K562 (cell line): ENCODE results near the gene PUM1. TPM values are rescaled to one million over a fixed set of nuclear protein-coding genes. Genes with fewer than 3 reads are reported as not detected.
A peak's percentile ranks its signal among the peaks of the same experiment; 100 is the strongest.

Source experiments
- GABPA ChIP-seq: fragments of 200-800 bp; sonication (Bioruptor generic); conservative IDR thresholded peaks from 2 replicates; pipeline ENCODE4 v1.6.1; 2016; ENCODE audit warnings: low read depth, missing genetic modification characterization, missing compliant biosample characterization
- IFI16 ChIP-seq: fragments of 250-450 bp; sonication (Bioruptor Pico); IDR thresholded peaks from 2 replicates; pipeline ENCODE4 v2.1.2; 2022; ENCODE audit warnings: mild to moderate bottlenecking, inconsistent platforms
- IRF2 ChIP-seq: sonication (generic); formaldehyde crosslinking; IDR thresholded peaks from 2 replicates; pipeline ENCODE4 v1.8.1; 2022; ENCODE audit warnings: mild to moderate bottlenecking, missing genetic modification reagents
- JUN ChIP-seq, 2 experiments: sonication (generic) in 1 of 2; formaldehyde crosslinking in 1 of 2; IDR thresholded peaks; 2 replicates each; pipeline versions ENCODE4 v1.6.1 to v1.8.0; 2012 to 2022; ENCODE audit warnings: borderline replicate concordance in 2 of 2, mild to moderate bottlenecking in 2 of 2, improper control_type of control experiment in 1 of 2, low read depth in 1 of 2, low read length in 1 of 2, missing genetic modification reagents in 1 of 2
- KAT7 ChIP-seq: sonication (generic); formaldehyde crosslinking; IDR thresholded peaks from 2 replicates; pipeline ENCODE4 v1.8.0; 2022; ENCODE audit warnings: missing genetic modification reagents, mild to moderate bottlenecking, borderline replicate concordance
- POLR2B ChIP-seq: fragments of 450-650 bp; IDR thresholded peaks from 2 replicates; pipeline ENCODE4 v1.6.1; 2018; ENCODE audit warnings: low read depth; ENCODE audit not compliant: partially characterized antibody
- SMAD1 ChIP-seq: fragments of 150-350 bp; IDR thresholded peaks from 2 replicates; pipeline ENCODE4 v1.6.1; 2014; ENCODE audit warnings: low read length, low read depth; ENCODE audit not compliant: partially characterized antibody
- SMAD3 ChIP-seq: fragments of 450-650 bp; formaldehyde crosslinking; conservative IDR thresholded peaks from 2 replicates; pipeline ENCODE4 v1.4.0; 2020; ENCODE audit warnings: mild to moderate bottlenecking
- TCFL5 ChIP-seq: fragments of 250-450 bp; sonication (Bioruptor Pico); conservative IDR thresholded peaks from 2 replicates; pipeline ENCODE4 v1.6.1; 2021; ENCODE audit warnings: mild to moderate bottlenecking, moderate library complexity, matching md5 sums
- TOE1 ChIP-seq, 2 experiments: fragments of 450-650 bp in 1 of 2; sonication (generic) in 1 of 2; formaldehyde crosslinking in 1 of 2; IDR thresholded peaks; 2 replicates each; pipeline versions ENCODE4 v1.7.1 to v1.8.0; 2016 to 2022; ENCODE audit warnings: borderline replicate concordance in 2 of 2, mild to moderate bottlenecking in 2 of 2, antibody characterized with exemption in 1 of 2, inconsistent platforms in 1 of 2, low read depth in 1 of 2, missing genetic modification reagents in 1 of 2, moderate library complexity in 1 of 2
- TSC22D4 ChIP-seq: fragments of 450-650 bp; IDR thresholded peaks from 2 replicates; pipeline ENCODE4 v1.6.1; 2016; ENCODE audit warnings: missing genetic modification characterization, missing biosample characterization, control low read depth
- YY1 ChIP-seq, 3 experiments: IDR thresholded peaks; 2 replicates each; pipeline ENCODE4 v1.6.1; 2011; ENCODE audit warnings: low read length in 2 of 3, mild to moderate bottlenecking in 2 of 3, moderate library complexity in 2 of 3, borderline replicate concordance in 1 of 3, control low read depth in 1 of 3, low read depth in 1 of 3; ENCODE audit not compliant: insufficient read depth in 3 of 3, insufficient replicate concordance in 2 of 3, control insufficient read depth in 1 of 3, insufficient read length in 1 of 3; ENCODE audit errors: extremely low read depth in 1 of 3
- ZNF197 ChIP-seq: fragments of 200-800 bp; sonication (Bioruptor generic); IDR thresholded peaks from 2 replicates; pipeline ENCODE4 v1.6.1; 2016; ENCODE audit warnings: low read depth, missing genetic modification characterization, missing compliant biosample characterization
- polyA plus RNA-seq, 8 experiments: library from polyadenylated mRNA; depleted of rRNA in 4 of 8; stranded (reverse) in 5 of 8; unstranded in 3 of 8; fragments of >200 nt; fragmentation: Nextera tagmentation in 2 of 8; fragmentation: Illumina TruSeq in 1 of 8; extraction: Ambion mirVana in 2 of 8; extraction: Trizol in 1 of 8; gene quantifications; 2 replicates each; pipeline versions ENCODE4 v1.2.1 to v1.2.3, GENCODE V29; 2011 to 2014; ENCODE audit warnings: inconsistent platforms in 1 of 8, missing spikeins in 1 of 8
- total RNA-seq, 7 experiments: library from RNA; depleted of rRNA in 6 of 7; stranded (reverse); fragments of >200 nt in 6 of 7; fragmentation: Illumina TruSeq in 2 of 7; extraction: Trizol in 2 of 7; gene quantifications; 2 replicates each; pipeline versions ENCODE4 v1.2.1 to v1.2.3, GENCODE V29; 2011 to 2021; ENCODE audit warnings: low replicate concordance in 1 of 7
- TF ChIP-seq, protein P1 (sequence below): fragments of 200-800 bp; sonication (Bioruptor generic); IDR thresholded peaks from 2 replicates; pipeline ENCODE4 v1.6.1; 2017; ENCODE audit warnings: missing genetic modification characterization, missing compliant biosample characterization
- TF ChIP-seq, protein P2 (sequence below): fragments of 250-450 bp; sonication (Bioruptor Pico); IDR thresholded peaks from 2 replicates; pipeline ENCODE4 v1.6.1; 2021; ENCODE audit warnings: mild to moderate bottlenecking
- TF ChIP-seq, protein P3 (sequence below): IDR thresholded peaks from 3 replicates; pipeline ENCODE4 v1.6.1; 2011; ENCODE audit warnings: borderline replicate concordance, mild to moderate bottlenecking, moderate library complexity; ENCODE audit not compliant: insufficient read length; ENCODE audit errors: extremely low read depth

Gene PUM1
- total and polyA plus RNA-seq, 9 of the 15 experiments (the other 6 are each of a cell fraction or from before 2014, with no cell fraction given): 37.7 to 104 (median 55.7) TPM

DNA sequence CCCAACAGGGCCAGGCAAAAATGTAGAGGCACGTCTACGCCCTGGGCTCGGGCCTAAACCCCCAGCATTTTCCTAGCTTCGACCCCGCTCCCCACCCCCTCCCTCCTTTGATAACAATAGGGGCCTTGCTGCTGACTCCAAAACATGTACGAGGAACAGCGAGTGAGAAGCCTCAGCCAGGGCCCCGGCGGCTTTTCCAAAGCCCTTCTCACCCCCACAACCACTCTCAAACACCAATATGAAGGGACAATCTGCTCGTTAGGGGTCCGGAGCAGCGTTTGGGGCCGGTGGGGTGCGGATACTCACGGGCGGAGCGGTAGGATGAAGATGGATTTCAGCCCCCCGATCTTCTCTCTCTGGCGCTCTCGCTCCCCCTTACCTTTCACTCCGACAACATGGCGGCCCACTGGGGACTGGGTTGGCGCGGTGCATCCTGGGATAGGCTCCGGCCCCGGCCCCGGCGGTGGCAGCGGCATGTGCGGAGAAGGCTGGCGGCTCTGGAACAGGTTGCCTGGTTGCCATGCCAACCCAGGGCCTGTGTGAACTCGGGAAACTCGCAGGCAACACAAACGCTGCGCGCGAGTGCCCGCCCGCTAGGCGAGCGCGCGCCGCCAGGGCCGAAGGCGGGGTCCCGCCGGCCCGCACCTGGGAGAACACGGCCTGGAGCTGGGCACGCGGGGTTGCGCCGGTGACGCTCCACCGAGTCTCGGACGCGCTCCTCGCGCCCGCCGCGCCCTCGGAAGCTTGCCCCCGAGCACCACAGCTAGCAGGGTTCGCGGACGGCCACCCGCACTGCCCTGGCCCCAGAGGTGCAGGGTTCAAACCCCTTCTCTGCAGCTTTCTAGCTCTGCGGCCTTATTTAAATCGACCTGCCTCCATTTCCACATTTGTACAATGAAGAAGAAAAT is at the start of gene PUM1 (continued):
- TF ChIP-seq SMAD1 (peak; percentile 77), IFI16 (0 out of 2 replicates have a peak, but pooled peaks have one; percentile 46), YY1 (IDR thresholded peaks at IDR 0.05; ENCODE audit: borderline replicate concordance in 1 of 3, control insufficient read depth in 1 of 3, extremely low read depth in 1 of 3, insufficient read depth in 3 of 3, insufficient read length in 1 of 3, insufficient replicate concordance in 2 of 3, low read depth in 1 of 3, low read length in 2 of 3) (peak; percentile 92 to 96 (median 93)), KAT7 (CRISPR knock-in tag) (peak; percentile 53; the same call in 1 of the 2 replicates), GABPA (tag) (peak; percentile 40; the same call in 1 of the 2 replicates), TSC22D4 (tag) (no peak), ZNF197 (CRISPR knock-in tag) (0 out of 2 replicates have a peak, but pooled peaks have one; percentile 52), POLR2B (peak; percentile 95), IRF2 (CRISPR knock-in tag) (no peak), JUN (IDR thresholded peaks at IDR 0.05; ENCODE audit: borderline replicate concordance, low read depth, low read length) (peak; percentile 60; the same call in 1 of the 2 replicates), JUN (CRISPR knock-in tag; IDR thresholded peaks at IDR 0.05; ENCODE audit: borderline replicate concordance) (peak; percentile 97), TOE1 (IDR thresholded peaks at IDR 0.05; ENCODE audit: borderline replicate concordance) (peak; percentile 76), TOE1 (CRISPR knock-in tag; IDR thresholded peaks at IDR 0.05; ENCODE audit: borderline replicate concordance, low read depth) (no peak), TCFL5 (no peak), SMAD3 (CRISPR knock-in tag) (no peak)
- TF ChIP-seq, protein P1, sequence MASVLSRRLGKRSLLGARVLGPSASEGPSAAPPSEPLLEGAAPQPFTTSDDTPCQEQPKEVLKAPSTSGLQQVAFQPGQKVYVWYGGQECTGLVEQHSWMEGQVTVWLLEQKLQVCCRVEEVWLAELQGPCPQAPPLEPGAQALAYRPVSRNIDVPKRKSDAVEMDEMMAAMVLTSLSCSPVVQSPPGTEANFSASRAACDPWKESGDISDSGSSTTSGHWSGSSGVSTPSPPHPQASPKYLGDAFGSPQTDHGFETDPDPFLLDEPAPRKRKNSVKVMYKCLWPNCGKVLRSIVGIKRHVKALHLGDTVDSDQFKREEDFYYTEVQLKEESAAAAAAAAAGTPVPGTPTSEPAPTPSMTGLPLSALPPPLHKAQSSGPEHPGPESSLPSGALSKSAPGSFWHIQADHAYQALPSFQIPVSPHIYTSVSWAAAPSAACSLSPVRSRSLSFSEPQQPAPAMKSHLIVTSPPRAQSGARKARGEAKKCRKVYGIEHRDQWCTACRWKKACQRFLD: 0 out of 2 replicates have a peak, but pooled peaks have one; percentile 44
- TF ChIP-seq, protein P2, sequence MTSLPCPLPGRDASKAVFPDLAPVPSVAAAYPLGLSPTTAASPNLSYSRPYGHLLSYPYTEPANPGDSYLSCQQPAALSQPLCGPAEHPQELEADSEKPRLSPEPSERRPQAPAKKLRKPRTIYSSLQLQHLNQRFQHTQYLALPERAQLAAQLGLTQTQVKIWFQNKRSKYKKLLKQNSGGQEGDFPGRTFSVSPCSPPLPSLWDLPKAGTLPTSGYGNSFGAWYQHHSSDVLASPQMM: no peak
- TF ChIP-seq, protein P3, sequence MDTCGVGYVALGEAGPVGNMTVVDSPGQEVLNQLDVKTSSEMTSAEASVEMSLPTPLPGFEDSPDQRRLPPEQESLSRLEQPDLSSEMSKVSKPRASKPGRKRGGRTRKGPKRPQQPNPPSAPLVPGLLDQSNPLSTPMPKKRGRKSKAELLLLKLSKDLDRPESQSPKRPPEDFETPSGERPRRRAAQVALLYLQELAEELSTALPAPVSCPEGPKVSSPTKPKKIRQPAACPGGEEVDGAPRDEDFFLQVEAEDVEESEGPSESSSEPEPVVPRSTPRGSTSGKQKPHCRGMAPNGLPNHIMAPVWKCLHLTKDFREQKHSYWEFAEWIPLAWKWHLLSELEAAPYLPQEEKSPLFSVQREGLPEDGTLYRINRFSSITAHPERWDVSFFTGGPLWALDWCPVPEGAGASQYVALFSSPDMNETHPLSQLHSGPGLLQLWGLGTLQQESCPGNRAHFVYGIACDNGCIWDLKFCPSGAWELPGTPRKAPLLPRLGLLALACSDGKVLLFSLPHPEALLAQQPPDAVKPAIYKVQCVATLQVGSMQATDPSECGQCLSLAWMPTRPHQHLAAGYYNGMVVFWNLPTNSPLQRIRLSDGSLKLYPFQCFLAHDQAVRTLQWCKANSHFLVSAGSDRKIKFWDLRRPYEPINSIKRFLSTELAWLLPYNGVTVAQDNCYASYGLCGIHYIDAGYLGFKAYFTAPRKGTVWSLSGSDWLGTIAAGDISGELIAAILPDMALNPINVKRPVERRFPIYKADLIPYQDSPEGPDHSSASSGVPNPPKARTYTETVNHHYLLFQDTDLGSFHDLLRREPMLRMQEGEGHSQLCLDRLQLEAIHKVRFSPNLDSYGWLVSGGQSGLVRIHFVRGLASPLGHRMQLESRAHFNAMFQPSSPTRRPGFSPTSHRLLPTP: no peak
